ENCODE measurements around the gene NFKBIL1.

NFKBIL1 gene

GRCh38 chr6:31556307-31556706, 8.9 kb downstream of the NFKBIL1 start:
- Histone ChIP-seq H3K27me3 (ENCODE audit: insufficient read depth, poor library complexity, severe bottlenecking) (no peaks in the 10 kb centered on the region), H3K27ac (replicated peaks) (no peak overlapping the region), H3K4me3 (replicated peaks; ENCODE audit: insufficient read depth, low read length) (no peak overlapping the region)
- TF ChIP-seq REST (IDR thresholded peaks at IDR 0.05; ENCODE audit: insufficient replicate concordance, low read depth) (no peak), GABPA (IDR thresholded peaks at IDR 0.05; ENCODE audit: low read depth) (no peak)
- no peak for DNase-seq (ENCODE audit: low read depth in 1 of 2, low spot score in 1 of 2)

GRCh38 chr6:31557443-31558317, 10.3 kb downstream of the NFKBIL1 start:
- peak; percentile 51 to 59 for DNase-seq (ENCODE audit: low read depth in 1 of 2, low spot score in 1 of 2)
- Histone ChIP-seq H3K27me3 (ENCODE audit: insufficient read depth, poor library complexity, severe bottlenecking) (no peaks in the 10 kb centered on the region), H3K27ac (replicated peaks) (peak overlapping the region; percentile 92), H3K4me3 (replicated peaks; ENCODE audit: insufficient read depth, low read length) (peak overlapping the region; percentile 8)
- TF ChIP-seq GABPA (IDR thresholded peaks at IDR 0.05; ENCODE audit: low read depth): no peak
- no peak for TF ChIP-seq REST (IDR thresholded peaks at IDR 0.05; ENCODE audit: insufficient replicate concordance, low read depth)
- TF ChIP-seq POLR2AphosphoS5 (IDR thresholded peaks at IDR 0.05; ENCODE audit: low read depth): no peak
- no peak for TF ChIP-seq SPI1 (IDR thresholded peaks at IDR 0.05; ENCODE audit: borderline replicate concordance, low read depth)
- TF ChIP-seq CTCF (IDR thresholded peaks at IDR 0.05; ENCODE audit: insufficient read depth, low read length): no peak

GRCh38 chr6:31558318-31558625, 10.9 kb downstream of the NFKBIL1 start:
- no peak for TF ChIP-seq CTCF (IDR thresholded peaks at IDR 0.05; ENCODE audit: insufficient read depth, low read length)
- no peak for TF ChIP-seq SPI1 (IDR thresholded peaks at IDR 0.05; ENCODE audit: borderline replicate concordance, low read depth)
- TF ChIP-seq POLR2AphosphoS5 (IDR thresholded peaks at IDR 0.05; ENCODE audit: low read depth): no peak
- Histone ChIP-seq H3K27me3 (ENCODE audit: insufficient read depth, poor library complexity, severe bottlenecking) (no peaks in the 10 kb centered on the region), H3K4me3 (replicated peaks; ENCODE audit: insufficient read depth, low read length) (peak overlapping the region; percentile 0; the same call in 1 of the 2 replicates), H3K27ac (replicated peaks) (peak overlapping the region; percentile 92)
- DNase-seq (ENCODE audit: low read depth in 1 of 2, low spot score in 1 of 2): no peak

GRCh38 chr6:31558631-31559500, 11.5 kb downstream of the NFKBIL1 start:
- no peaks in the 10 kb centered on the region for H3K27me3 ChIP-seq (ENCODE audit: insufficient read depth, poor library complexity, severe bottlenecking)
- peak overlapping the region; percentile 92 for H3K27ac ChIP-seq (replicated peaks)
- H3K4me3 ChIP-seq (replicated peaks; ENCODE audit: insufficient read depth, low read length): peak overlapping the region; percentile 17
- TF ChIP-seq SPI1 (IDR thresholded peaks at IDR 0.05; ENCODE audit: borderline replicate concordance, low read depth): peak; percentile 65; the same call in 1 of the 2 replicates
- no peak; the same call in 1 of the 2 replicates for TF ChIP-seq GABPA (IDR thresholded peaks at IDR 0.05; ENCODE audit: low read depth)
- peak; percentile 96 for TF ChIP-seq POLR2AphosphoS5 (IDR thresholded peaks at IDR 0.05; ENCODE audit: low read depth)
- peak; percentile 98 to 99 for DNase-seq (ENCODE audit: low read depth in 1 of 2, low spot score in 1 of 2)
